Mucosa of descending colon (tissue), 3 donors: ENCODE results near the gene ACTL7A. TPM values are rescaled to one million over a fixed set of nuclear protein-coding genes. Genes with fewer than 3 reads are reported as not detected.

Experiments used
- ATAC-seq: fragments of 200-7000 bp; cut with Tn5 transposase; one replicate; pipeline ENCODE4 v1.9.1; 2020; ENCODE audit warnings: mild to moderate bottlenecking, moderate library complexity
- DNase-seq, 3 donors: peaks; one replicate each; pipeline ENCODE4 v3.0.0-alpha.2; 2020
- H3K36me3 ChIP-seq: fragments of 200-600 bp; one replicate; pipeline ENCODE4 v1.8.0; 2021; ENCODE audit warnings: low read depth, mild to moderate bottlenecking
- H3K4me1 ChIP-seq: fragments of 200-600 bp; one replicate; pipeline ENCODE4 v1.8.0; 2021; ENCODE audit warnings: low read depth, mild to moderate bottlenecking
- H3K4me3 ChIP-seq: fragments of 200-600 bp; one replicate; pipeline ENCODE4 v1.8.0; 2021; ENCODE audit warnings: mild to moderate bottlenecking
- H3K9me3 ChIP-seq: fragments of 200-600 bp; one replicate; pipeline ENCODE4 v1.8.0; 2021; ENCODE audit warnings: mild to moderate bottlenecking
- intact Hi-C, 2 donors: fragments of 100-400 bp; cut with DNase I in 1 of 2; cut with micrococcal nuclease in 1 of 2; formaldehyde crosslinking; loops; one replicate each; pipeline versions ENCODE4 v1.11.0 to v1.11.1; 2022; cut with DNase I, micrococcal nuclease
- total RNA-seq, 3 donors: library from RNA; stranded (reverse); fragmentation: NEBNext Ultra II Directional in 2 of 3; extraction: Animal tissue kit (Norgen Biotek cat#: 25700) in 2 of 3; gene quantifications; one replicate each; pipeline versions ENCODE4 v1.2.1 to v1.2.4, GENCODE V29; 2021 to 2023
- TF ChIP-seq, protein P1 (sequence below): fragments of 200-600 bp; IDR thresholded peaks from one replicate; pipeline ENCODE4 v1.8.0; 2022; ENCODE audit warnings: antibody characterized with exemption, mild to moderate bottlenecking
- donor health status: DM: no; HTN: no; CAD: no; lungs with moderate emphysema.
- donor health status: DM: no; HTN: no; CAD: no.
- donor health status: DM: no; HTN: yes; CAD: no.

The ACTL7A gene
- total RNA-seq, 3 donors from 2014 or later: not detected

DNA sequence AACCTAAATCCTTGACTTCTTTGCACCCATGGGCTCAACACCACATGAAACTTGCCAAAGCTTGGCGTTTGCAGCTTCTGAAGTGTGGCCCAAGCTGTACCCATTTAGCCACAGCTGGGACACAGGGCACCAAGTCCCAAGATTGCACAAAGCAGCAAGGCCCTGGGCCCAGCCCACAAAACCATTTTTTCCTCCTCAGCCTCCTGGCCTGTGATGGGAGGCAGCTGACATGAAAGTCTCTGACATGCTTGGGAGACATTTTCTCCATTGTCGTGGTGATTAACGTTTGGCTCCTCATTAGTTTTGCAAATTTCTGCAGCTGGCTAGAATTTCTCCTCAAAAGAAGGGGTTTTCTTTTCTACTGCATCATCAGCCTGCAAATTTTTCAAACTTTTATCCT lies 38.2 kb upstream of the ACTL7A start:
- Histone ChIP-seq H3K4me1 (no peaks in the 10 kb centered on the region), H3K36me3 (no peaks in the 10 kb centered on the region), H3K9me3 (peaks cover 9% of the 10 kb centered on the region), H3K4me3 (no peak overlapping the region)
- DNase-seq: no peak
- intact Hi-C loops: no loop called here
- no peak for ATAC-seq
- TF ChIP-seq, protein P1, sequence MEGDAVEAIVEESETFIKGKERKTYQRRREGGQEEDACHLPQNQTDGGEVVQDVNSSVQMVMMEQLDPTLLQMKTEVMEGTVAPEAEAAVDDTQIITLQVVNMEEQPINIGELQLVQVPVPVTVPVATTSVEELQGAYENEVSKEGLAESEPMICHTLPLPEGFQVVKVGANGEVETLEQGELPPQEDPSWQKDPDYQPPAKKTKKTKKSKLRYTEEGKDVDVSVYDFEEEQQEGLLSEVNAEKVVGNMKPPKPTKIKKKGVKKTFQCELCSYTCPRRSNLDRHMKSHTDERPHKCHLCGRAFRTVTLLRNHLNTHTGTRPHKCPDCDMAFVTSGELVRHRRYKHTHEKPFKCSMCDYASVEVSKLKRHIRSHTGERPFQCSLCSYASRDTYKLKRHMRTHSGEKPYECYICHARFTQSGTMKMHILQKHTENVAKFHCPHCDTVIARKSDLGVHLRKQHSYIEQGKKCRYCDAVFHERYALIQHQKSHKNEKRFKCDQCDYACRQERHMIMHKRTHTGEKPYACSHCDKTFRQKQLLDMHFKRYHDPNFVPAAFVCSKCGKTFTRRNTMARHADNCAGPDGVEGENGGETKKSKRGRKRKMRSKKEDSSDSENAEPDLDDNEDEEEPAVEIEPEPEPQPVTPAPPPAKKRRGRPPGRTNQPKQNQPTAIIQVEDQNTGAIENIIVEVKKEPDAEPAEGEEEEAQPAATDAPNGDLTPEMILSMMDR: no peak

DNA sequence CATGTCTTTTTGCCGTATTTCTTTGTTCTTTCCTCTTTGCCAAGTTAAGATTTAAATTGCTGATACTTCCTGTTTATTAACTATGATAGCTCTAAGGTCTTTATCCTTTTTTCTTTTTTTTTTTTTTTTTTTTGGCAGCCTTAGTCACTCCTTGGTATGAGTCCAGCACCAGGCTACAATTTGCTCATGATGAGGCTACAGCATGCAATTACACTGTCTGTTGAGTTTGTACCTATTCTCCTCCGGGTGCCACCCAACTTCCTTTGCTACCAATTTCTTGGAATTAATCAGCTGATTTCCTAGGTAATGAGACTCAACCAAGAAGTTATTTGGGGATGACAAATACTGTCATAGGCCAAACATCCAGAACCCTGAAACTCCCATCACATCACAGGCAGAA lies 31.8 kb upstream of the ACTL7A start:
- intact Hi-C loops: no loop called here
- no peak for DNase-seq
- Histone ChIP-seq H3K4me1 (no peaks in the 10 kb centered on the region), H3K9me3 (no peaks in the 10 kb centered on the region), H3K4me3 (no peak overlapping the region), H3K36me3 (no peaks in the 10 kb centered on the region)
- ATAC-seq: no peak
- TF ChIP-seq, protein P1: no peak

DNA sequence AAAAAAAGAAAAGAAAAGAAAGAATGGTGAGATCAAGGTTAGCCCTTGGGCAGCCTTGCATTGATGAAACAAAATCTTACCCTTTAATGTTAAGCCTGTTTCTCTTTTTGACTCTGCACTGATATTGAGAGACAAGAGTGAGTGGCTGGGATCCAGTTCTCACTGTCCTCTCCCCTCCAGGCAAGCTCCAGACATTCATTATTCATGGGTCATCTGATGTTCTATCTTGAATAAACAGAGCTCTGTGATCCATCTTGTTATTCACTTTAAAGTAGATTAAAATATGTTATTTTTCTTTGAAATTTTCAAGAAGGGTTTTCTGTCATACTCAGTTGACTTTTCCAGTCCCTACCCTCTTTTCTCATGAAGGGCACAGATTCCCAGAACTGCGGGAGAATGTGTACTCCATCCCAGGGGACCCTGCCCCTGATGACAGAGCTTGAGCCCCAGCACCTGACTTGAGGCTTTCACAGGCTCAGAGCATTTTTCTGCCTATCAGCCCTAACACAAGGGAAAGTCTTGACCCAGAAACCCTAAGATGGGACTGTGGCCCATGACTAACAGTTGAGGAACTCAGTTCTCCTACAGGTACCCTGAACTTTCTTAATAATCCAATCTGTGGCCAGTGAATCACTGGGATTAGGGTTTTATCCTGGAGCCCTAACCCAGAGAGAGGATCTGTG lies 30.4 kb upstream of the ACTL7A start:
- ATAC-seq: no peak
- intact Hi-C loops: no loop called here
- H3K36me3 ChIP-seq: no peaks in the 10 kb centered on the region
- DNase-seq: no peak
- no peaks in the 10 kb centered on the region for H3K9me3 ChIP-seq
- TF ChIP-seq, protein P1: no peak
- no peak overlapping the region for H3K4me3 ChIP-seq
- H3K4me1 ChIP-seq: no peaks in the 10 kb centered on the region

DNA sequence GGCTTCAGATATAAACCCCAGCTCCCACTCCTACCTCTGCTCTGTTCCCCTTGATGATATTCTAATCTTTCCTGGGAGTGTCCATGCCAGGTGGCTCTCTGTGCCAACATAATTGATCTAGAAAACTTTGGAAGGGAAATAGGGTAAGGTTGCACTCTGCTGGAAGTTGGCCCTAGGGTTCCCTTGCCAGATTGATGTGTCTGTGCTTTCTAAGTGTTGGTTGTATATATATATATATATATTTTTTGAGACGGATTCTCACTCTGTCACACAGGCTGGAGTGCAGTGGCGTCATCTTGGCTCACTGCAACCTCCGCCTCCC lies 29.9 kb upstream of the ACTL7A start:
- no peaks in the 10 kb centered on the region for H3K9me3 ChIP-seq
- DNase-seq (no peak), ATAC-seq (no peak)
- no peaks in the 10 kb centered on the region for H3K36me3 ChIP-seq
- intact Hi-C loops: no loop called here
- no peaks in the 10 kb centered on the region for H3K4me1 ChIP-seq
- H3K4me3 ChIP-seq: no peak overlapping the region
- TF ChIP-seq, protein P1: no peak

DNA sequence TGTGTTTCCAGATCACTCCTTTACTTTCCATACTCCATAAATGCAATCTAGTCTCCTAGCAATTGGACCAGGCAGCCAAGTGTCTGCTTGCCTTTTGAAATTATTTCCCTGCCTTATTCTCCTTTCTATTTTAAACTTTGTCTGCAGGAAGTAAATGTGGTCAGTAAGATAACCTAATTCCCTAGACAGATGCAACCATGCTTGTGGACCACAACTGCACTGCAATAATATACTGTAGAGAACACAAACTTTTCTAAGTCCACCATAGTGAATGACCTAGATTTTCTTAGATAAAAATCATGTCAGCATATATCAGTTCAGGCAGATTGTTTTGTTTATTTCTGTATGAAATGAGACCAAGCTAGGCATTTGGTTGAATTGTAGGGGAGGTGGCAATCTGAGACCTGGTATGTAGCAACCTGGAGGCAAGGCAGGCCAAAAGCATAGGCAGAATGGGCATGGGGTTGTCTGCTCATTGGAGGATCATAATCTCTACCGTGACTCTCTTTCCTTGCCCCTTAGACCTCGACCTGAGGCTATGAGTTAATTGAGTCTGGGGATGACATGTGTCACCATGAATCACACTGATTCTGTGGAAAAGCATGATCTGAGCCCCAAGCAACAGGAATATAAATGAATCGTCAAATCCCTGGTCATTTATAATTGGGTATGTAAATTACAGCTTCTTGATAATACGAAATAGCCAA lies 27.0 kb upstream of the ACTL7A start:
- no peaks in the 10 kb centered on the region for H3K9me3 ChIP-seq
- TF ChIP-seq, protein P1: no peak
- no peak for DNase-seq
- no peaks in the 10 kb centered on the region for H3K36me3 ChIP-seq
- no peaks in the 10 kb centered on the region for H3K4me1 ChIP-seq
- intact Hi-C loops: no loop called here
- ATAC-seq: no peak
- no peak overlapping the region for H3K4me3 ChIP-seq
